Liver (tissue), 9 donors: ENCODE data around the gene TIMMDC1. TPM values are rescaled to one million over a fixed set of nuclear protein-coding genes. Genes with fewer than 3 reads are reported as not detected.

Experiments
- DNase-seq: peaks from one replicate; pipeline ENCODE4 v3.0.0-alpha.2; 2017; ENCODE audit warnings: low spot score
- H3K27ac ChIP-seq, 2 donors: one replicate each; pipeline ENCODE4 v1.7.0; 2013; ENCODE audit warnings: inconsistent platforms in 2 of 2, low read length in 2 of 2, control low read depth in 1 of 2, low read depth in 1 of 2, mild to moderate bottlenecking in 1 of 2
- H3K27me3 ChIP-seq, 4 donors: one replicate each; pipeline versions ENCODE4 v1.6.1 to v1.7.0; 2013; ENCODE audit warnings: low read length in 3 of 4, inconsistent platforms in 1 of 4, mild to moderate bottlenecking in 1 of 4, moderate library complexity in 1 of 4; ENCODE audit not compliant: control insufficient read depth in 4 of 4, insufficient read depth in 4 of 4
- H3K36me3 ChIP-seq, 4 donors: one replicate each; pipeline versions ENCODE4 v1.6.1 to v1.7.0; 2013; ENCODE audit warnings: low read length in 3 of 4, mild to moderate bottlenecking in 3 of 4, low read depth in 1 of 4, moderate library complexity in 1 of 4; ENCODE audit not compliant: control insufficient read depth in 4 of 4, insufficient read depth in 3 of 4
- H3K4me1 ChIP-seq, 4 donors: one replicate each; pipeline versions ENCODE4 v1.6.1 to v1.7.0; 2013; ENCODE audit warnings: low read length in 3 of 4, mild to moderate bottlenecking in 3 of 4, moderate library complexity in 1 of 4; ENCODE audit not compliant: control insufficient read depth in 4 of 4, insufficient read depth in 4 of 4
- H3K4me3 ChIP-seq, 3 donors: one replicate each; pipeline versions ENCODE4 v1.6.1 to v1.7.0; 2013; ENCODE audit warnings: low read length in 3 of 3, control low read depth in 1 of 3, low read depth in 1 of 3, mild to moderate bottlenecking in 1 of 3
- H3K9ac ChIP-seq, 2 donors: one replicate each; pipeline ENCODE4 v1.7.0; 2013; ENCODE audit warnings: low read length in 2 of 2, mild to moderate bottlenecking in 2 of 2, moderate library complexity in 2 of 2, control low read depth in 1 of 2, low read depth in 1 of 2
- H3K9me3 ChIP-seq, 4 donors: one replicate each; pipeline versions ENCODE4 v1.6.1 to v1.7.0; 2013; ENCODE audit warnings: low read length in 3 of 4; ENCODE audit not compliant: control insufficient read depth in 4 of 4
- EGR1 ChIP-seq, 2 donors: IDR thresholded peaks; 2 replicates each; pipeline ENCODE4 v1.6.1; 2016 to 2018; ENCODE audit warnings: antibody characterized with exemption in 2 of 2, low read depth in 2 of 2
- FOXA1 ChIP-seq: IDR thresholded peaks from 2 replicates; pipeline ENCODE4 v1.6.1; 2016; ENCODE audit warnings: antibody characterized with exemption
- FOXA2 ChIP-seq: IDR thresholded peaks from 2 replicates; pipeline ENCODE4 v1.6.1; 2016; ENCODE audit warnings: antibody characterized with exemption
- GABPA ChIP-seq, 2 donors: IDR thresholded peaks in 1 of 2; conservative IDR thresholded peaks in 1 of 2; 2 replicates each; pipeline ENCODE4 v1.6.1; 2016; ENCODE audit warnings: antibody characterized with exemption in 2 of 2, mild to moderate bottlenecking in 1 of 2, moderate library complexity in 1 of 2
- HNF4A ChIP-seq, 2 donors: conservative IDR thresholded peaks; 2 replicates each; pipeline ENCODE4 v1.6.1; 2016; ENCODE audit warnings: antibody characterized with exemption in 2 of 2, mild to moderate bottlenecking in 2 of 2
- HNF4G ChIP-seq: IDR thresholded peaks from 2 replicates; pipeline ENCODE4 v1.6.1; 2016; ENCODE audit warnings: antibody characterized with exemption
- JUND ChIP-seq, 2 donors: IDR thresholded peaks; 2 replicates each; pipeline ENCODE4 v1.6.1; 2016; ENCODE audit warnings: antibody characterized with exemption in 2 of 2
- MAX ChIP-seq: IDR thresholded peaks from 2 replicates; pipeline ENCODE4 v1.6.1; 2016; ENCODE audit warnings: antibody characterized with exemption
- NR2F2 ChIP-seq: IDR thresholded peaks from 2 replicates; pipeline ENCODE4 v1.6.1; 2016; ENCODE audit warnings: antibody characterized with exemption
- RAD21 ChIP-seq, 2 donors: IDR thresholded peaks; 2 replicates each; pipeline ENCODE4 v1.6.1; 2016; ENCODE audit warnings: antibody characterized with exemption in 2 of 2, mild to moderate bottlenecking in 2 of 2
- RXRA ChIP-seq, 2 donors: IDR thresholded peaks; 2 replicates each; pipeline ENCODE4 v1.6.1; 2017 to 2018; ENCODE audit warnings: antibody characterized with exemption in 2 of 2, mild to moderate bottlenecking in 1 of 2
- SP1 ChIP-seq: IDR thresholded peaks from 2 replicates; pipeline ENCODE4 v1.6.1; 2018; ENCODE audit warnings: antibody characterized with exemption, mild to moderate bottlenecking
- TAF1 ChIP-seq: conservative IDR thresholded peaks from 2 replicates; pipeline ENCODE4 v1.6.1; 2016; ENCODE audit warnings: antibody characterized with exemption, mild to moderate bottlenecking
- YY1 ChIP-seq: IDR thresholded peaks from 2 replicates; pipeline ENCODE4 v1.6.1; 2016; ENCODE audit warnings: antibody characterized with exemption, mild to moderate bottlenecking
- ZBTB33 ChIP-seq: IDR thresholded peaks from 2 replicates; pipeline ENCODE4 v1.6.1; 2016; ENCODE audit warnings: antibody characterized with exemption
- WGBS: extraction: QIAGEN DNeasy Blood & Tissue Kit; methylation state at CpG from one replicate; pipeline ENCODE4 v1.1.7; 2013; 5-methylcytosine and 5-hydroxymethylcytosine counted together
- polyA plus RNA-seq, 2 donors: library from polyadenylated mRNA; stranded (reverse) in 1 of 2; unstranded in 1 of 2; fragments of 200-250 nt in 1 of 2; fragments of >200 nt in 1 of 2; fragmentation: Nextera tagmentation in 1 of 2; extraction: Ambion mirVana in 1 of 2; gene quantifications; one replicate each; pipeline versions ENCODE4 v1.2.1 to v1.2.3, GENCODE V29; 2013 to 2015
- total RNA-seq, 2 donors: library from RNA; depleted of rRNA; stranded (reverse); fragments of >200 nt; gene quantifications; one replicate each; pipeline ENCODE4 v1.2.3, GENCODE V29; 2014
- TF ChIP-seq, protein P1 (sequence below): fragments of 150-350 bp; IDR thresholded peaks from 2 replicates; pipeline ENCODE4 v1.5.1; 2017; ENCODE audit warnings: improper control_type of control experiment, low read depth, low read length; ENCODE audit not compliant: missing input control
- TF ChIP-seq, protein P2 (sequence below): IDR thresholded peaks from 2 replicates; pipeline ENCODE4 v1.6.1; 2016; ENCODE audit warnings: antibody characterized with exemption, mild to moderate bottlenecking
- TF ChIP-seq, protein P3 (sequence below): IDR thresholded peaks from 2 replicates; pipeline ENCODE4 v1.6.1; 2016; ENCODE audit warnings: antibody characterized with exemption
- donor health status: healthy.
- donor health status: healthy.
- donor health status: healthy.
- donor health status: healthy.
- donor health status: healthy.

The TIMMDC1 gene, protein sequence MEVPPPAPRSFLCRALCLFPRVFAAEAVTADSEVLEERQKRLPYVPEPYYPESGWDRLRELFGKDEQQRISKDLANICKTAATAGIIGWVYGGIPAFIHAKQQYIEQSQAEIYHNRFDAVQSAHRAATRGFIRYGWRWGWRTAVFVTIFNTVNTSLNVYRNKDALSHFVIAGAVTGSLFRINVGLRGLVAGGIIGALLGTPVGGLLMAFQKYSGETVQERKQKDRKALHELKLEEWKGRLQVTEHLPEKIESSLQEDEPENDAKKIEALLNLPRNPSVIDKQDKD
- 10 to 100 TPM; 25.4 to 30.0 TPM for total RNA-seq
- 10 to 100 TPM; 36.4 to 54.2 TPM for polyA plus RNA-seq

GRCh38 chr3:119498186-119499011 lies at the start of gene TIMMDC1:
TIMMDC1 (plus strand) TSS chr3:119498547; CDS start chr3:119498734, 187 bp downstream.
- TF ChIP-seq, protein P1, sequence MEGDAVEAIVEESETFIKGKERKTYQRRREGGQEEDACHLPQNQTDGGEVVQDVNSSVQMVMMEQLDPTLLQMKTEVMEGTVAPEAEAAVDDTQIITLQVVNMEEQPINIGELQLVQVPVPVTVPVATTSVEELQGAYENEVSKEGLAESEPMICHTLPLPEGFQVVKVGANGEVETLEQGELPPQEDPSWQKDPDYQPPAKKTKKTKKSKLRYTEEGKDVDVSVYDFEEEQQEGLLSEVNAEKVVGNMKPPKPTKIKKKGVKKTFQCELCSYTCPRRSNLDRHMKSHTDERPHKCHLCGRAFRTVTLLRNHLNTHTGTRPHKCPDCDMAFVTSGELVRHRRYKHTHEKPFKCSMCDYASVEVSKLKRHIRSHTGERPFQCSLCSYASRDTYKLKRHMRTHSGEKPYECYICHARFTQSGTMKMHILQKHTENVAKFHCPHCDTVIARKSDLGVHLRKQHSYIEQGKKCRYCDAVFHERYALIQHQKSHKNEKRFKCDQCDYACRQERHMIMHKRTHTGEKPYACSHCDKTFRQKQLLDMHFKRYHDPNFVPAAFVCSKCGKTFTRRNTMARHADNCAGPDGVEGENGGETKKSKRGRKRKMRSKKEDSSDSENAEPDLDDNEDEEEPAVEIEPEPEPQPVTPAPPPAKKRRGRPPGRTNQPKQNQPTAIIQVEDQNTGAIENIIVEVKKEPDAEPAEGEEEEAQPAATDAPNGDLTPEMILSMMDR, result no peak
- TF ChIP-seq ZBTB33 (peak; percentile 53), GABPA (IDR thresholded peaks at IDR 0.05 in 1 of 2, conservative IDR thresholded peaks at IDR 0.05 in 1 of 2) (peak; percentile 95 to 99), RAD21 (IDR thresholded peaks at IDR 0.05) (peak in 1 of 2 donors; percentile 49), MAX (peak; percentile 90), JUND (IDR thresholded peaks at IDR 0.05) (peak in 1 of 2 donors; percentile 18), FOXA2 (no peak), SP1 (peak; percentile 89), HNF4G (peak; percentile 72), NR2F2 (peak; percentile 99), YY1 (peak; percentile 72), HNF4A (conservative IDR thresholded peaks at IDR 0.05) (peak; percentile 77 to 86), TAF1 (peak; percentile 66), FOXA1 (no peak), EGR1 (IDR thresholded peaks at IDR 0.05; ENCODE audit: low read depth in 2 of 2) (peak in 1 of 2 donors; percentile 40), RXRA (IDR thresholded peaks at IDR 0.05) (peak; percentile 85 to 95)
- TF ChIP-seq, protein P2, sequence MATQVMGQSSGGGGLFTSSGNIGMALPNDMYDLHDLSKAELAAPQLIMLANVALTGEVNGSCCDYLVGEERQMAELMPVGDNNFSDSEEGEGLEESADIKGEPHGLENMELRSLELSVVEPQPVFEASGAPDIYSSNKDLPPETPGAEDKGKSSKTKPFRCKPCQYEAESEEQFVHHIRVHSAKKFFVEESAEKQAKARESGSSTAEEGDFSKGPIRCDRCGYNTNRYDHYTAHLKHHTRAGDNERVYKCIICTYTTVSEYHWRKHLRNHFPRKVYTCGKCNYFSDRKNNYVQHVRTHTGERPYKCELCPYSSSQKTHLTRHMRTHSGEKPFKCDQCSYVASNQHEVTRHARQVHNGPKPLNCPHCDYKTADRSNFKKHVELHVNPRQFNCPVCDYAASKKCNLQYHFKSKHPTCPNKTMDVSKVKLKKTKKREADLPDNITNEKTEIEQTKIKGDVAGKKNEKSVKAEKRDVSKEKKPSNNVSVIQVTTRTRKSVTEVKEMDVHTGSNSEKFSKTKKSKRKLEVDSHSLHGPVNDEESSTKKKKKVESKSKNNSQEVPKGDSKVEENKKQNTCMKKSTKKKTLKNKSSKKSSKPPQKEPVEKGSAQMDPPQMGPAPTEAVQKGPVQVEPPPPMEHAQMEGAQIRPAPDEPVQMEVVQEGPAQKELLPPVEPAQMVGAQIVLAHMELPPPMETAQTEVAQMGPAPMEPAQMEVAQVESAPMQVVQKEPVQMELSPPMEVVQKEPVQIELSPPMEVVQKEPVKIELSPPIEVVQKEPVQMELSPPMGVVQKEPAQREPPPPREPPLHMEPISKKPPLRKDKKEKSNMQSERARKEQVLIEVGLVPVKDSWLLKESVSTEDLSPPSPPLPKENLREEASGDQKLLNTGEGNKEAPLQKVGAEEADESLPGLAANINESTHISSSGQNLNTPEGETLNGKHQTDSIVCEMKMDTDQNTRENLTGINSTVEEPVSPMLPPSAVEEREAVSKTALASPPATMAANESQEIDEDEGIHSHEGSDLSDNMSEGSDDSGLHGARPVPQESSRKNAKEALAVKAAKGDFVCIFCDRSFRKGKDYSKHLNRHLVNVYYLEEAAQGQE, result peak; percentile 73
- TF ChIP-seq, protein P3, sequence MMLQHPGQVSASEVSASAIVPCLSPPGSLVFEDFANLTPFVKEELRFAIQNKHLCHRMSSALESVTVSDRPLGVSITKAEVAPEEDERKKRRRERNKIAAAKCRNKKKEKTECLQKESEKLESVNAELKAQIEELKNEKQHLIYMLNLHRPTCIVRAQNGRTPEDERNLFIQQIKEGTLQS, result no peak
- H3K27ac ChIP-seq, result peak within 1 kb of the TSS; percentile 90 to 98
- peaks cover 0 to 2% (median under 1%) of the 10 kb centered on the region in 4 donors for H3K36me3 ChIP-seq
- H3K4me1 ChIP-seq, result peaks cover 2 to 34% (median 22%) of the 10 kb centered on the region in 4 donors
- no peaks in the 10 kb centered on the region for H3K27me3 ChIP-seq
- H3K9ac ChIP-seq, result peak within 1 kb of the TSS; percentile 95 to 100
- H3K4me3 ChIP-seq, result peak within 1 kb of the TSS; percentile 79 to 100 (median 92)
- no peaks in the 10 kb centered on the region for H3K9me3 ChIP-seq
- DNase-seq, result peak; percentile 96
- under 1% methylated on average over 58 of the region's 58 CpGs for WGBS
